Loucy (cell line): Measurements from ENCODE around the gene SINHCAF.

Experiments
- CTCF ChIP-seq: fragments of 200-600 bp; sonication (generic); conservative IDR thresholded peaks from 2 replicates; pipeline ENCODE4 v1.5.1; 2014; ENCODE audit warnings: mild to moderate bottlenecking, antibody characterized with exemption, low read length
- EZH2phosphoT487 ChIP-seq: fragments of 200-600 bp; IDR thresholded peaks from 2 replicates; pipeline ENCODE4 v1.6.1; 2018; ENCODE audit warnings: antibody characterized with exemption, mild to moderate bottlenecking, moderate library complexity, borderline replicate concordance

GRCh38 chr12:31361730-31362114 is 35.8 kb upstream of the SINHCAF start:
- TF ChIP-seq CTCF (no peak), EZH2phosphoT487 (no peak)
